GM19328 (cell line): ENCODE results near the gene TTC39A.
A peak's percentile ranks its signal among the peaks of the same experiment; 100 is the strongest.

ENCODE experiments used
- ATAC-seq: cut with Tn5 transposase; IDR thresholded peaks from one replicate; pipeline ENCODE4 v1.9.1; 2021; ENCODE audit warnings: mild to moderate bottlenecking, moderate library complexity; ENCODE audit not compliant: unreplicated experiment

The TTC39A gene

DNA sequence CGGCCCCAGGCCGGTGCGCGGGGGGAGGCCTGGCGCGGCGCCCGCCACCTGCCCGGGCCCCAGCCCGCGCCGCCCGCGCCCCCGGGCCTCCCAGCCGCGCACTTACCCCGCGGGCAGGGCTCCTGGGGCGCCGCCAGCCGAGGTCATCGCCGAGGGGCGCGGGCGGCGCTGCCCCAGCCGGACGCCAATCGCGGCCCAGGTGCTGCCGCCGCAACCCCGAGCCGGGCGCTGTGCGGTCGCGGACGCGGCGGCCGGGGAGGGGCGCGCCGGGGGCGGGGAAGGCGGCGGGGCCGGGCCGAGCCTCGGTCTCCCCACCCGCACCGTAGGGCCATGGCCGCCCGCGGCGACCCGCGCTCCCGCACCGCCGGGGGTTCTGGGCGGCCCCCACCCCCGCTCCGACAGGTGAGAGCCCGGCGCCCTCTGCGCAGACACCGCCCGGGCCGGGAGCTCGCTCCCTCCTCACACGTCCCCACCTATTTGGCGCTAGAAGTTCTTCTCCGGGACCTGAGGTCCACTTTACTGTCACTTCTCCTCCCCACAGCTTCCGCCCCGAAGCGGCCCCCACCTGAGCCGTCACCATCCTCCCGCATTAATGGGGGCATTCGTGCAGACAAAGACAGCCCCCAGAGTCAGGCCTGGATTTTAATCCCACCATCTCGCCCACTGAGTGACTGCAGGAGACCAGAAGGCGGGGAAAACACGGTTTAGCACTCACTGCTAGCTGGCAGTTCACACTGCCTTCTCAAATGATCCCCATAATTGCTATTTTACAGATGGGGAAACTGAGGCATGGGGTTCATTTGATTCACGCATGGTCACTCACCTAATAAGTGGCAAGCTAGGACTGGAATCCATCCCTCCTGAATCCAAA is at the start of gene TTC39A:
Gene TTC39A, minus strand, starts transcription at position 232 of the 871 bp plus-strand sequence. Its CDS starts 85 bp downstream, at position 147.
- ATAC-seq = no peak

DNA sequence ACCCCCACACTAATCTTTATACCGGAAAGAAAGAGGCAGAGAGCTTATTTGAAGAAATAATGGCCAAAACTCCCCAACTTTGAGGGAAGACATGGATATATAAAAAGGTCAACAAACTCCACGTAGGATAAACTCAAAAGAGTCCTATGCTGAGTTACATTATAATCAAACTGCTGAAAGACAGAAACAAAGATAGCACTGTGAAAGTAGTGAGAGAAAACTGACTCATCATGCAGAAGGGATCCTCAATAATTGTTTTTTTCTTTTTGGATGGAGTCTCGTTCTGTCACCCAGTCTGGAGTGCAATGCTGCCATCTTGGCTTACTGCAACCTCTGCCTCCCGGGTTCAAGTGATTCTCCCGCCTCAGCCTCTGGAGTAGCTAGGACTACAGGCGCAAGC is 48.5 kb upstream of the TTC39A start:
- ATAC-seq = no peak

DNA sequence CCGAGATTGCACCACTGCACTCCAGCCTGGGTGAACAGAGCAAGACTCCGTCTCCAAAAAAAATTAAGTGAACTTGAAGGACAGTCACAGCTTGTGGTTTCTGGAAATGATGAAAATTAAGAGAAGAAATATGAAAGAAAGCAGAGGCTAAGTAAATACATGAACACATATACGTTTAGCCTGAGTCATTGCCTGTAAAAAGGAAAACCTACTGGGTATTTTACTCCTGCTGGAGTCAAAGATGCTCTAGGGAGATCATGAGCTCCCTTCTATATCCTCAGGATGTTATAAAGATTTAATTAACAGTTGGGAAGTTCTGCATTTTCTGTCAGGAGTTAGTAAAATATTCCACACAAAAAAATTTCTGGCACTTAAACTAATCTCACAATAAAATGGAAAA is 43.5 kb upstream of the TTC39A start:
- ATAC-seq = no peak

DNA sequence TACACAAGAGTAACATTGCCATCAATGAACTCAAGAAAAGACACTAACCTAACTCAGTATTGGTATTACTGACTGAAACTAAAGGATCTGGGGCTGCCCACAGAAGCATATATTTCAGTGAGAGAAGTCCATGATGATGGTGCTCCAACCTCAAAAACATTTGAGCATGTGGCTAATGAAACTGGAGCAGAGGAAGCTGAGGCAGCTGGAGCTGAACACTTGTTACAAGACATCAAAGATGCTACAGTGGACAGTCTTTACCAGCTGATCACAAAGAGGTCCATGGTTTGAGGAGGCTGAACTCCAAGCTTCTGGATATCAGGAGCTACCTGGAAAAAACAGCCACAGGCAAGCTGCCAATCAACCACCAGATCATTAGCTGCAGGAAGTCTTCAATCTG is 42.2 kb upstream of the TTC39A start:
- ATAC-seq = no peak

DNA sequence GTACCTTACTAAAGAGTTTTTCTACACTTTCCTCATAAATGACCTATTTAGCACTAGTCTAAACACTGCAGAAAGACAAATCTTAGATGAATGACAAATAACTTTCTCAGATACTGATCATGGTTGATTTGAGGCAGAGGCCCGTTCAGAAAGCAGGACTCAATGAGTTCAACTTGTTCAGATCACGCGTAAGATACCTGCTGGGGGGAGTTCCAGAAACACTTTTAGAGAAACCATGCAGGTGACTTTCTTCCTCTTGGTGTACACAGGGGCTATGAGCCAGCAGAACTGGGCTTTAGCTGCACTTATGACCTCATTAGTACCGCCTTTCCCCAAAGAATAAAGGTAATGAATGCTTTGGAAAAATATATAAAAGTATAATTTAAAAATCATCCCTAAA is 38.8 kb upstream of the TTC39A start:
- ATAC-seq = no peak

DNA sequence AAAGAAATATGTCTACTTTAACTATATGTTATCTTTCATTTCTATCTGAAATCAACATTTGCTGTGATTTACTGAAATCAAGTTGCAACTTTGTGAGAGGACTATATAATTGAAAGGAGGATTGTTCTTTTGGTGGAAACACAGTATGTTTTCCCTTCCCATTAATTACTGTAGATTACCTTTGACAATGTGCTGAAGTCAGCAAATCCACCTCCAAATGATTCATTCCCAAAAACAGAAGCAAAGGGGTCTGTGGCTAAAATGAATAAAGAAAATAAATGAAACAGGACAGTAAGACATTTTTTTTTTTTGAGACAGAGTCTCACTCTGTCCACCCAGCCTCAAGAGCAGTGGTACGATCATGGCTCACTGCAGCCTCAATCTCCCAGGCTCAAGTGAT is 35.4 kb upstream of the TTC39A start:
- no peak for ATAC-seq

DNA sequence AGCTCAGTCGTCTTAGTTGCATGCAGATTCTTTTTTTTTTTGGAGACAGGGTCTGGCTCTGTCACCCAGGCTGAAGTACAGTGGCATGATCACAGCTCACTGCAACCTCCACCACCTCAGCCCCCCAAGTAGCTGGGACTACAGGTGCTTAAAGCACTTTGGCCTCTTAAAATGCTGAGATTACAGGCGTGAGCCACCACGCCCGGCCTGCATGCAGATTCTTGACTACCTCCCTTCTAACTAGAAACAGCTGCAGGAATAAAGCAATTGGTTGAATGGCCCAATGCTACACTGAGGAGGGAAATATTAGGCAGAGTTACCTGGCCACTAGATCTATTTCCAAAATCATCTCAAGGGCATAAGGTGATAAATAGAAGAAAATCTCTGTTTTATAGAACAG is 29.5 kb upstream of the TTC39A start:
- no peak for ATAC-seq

DNA sequence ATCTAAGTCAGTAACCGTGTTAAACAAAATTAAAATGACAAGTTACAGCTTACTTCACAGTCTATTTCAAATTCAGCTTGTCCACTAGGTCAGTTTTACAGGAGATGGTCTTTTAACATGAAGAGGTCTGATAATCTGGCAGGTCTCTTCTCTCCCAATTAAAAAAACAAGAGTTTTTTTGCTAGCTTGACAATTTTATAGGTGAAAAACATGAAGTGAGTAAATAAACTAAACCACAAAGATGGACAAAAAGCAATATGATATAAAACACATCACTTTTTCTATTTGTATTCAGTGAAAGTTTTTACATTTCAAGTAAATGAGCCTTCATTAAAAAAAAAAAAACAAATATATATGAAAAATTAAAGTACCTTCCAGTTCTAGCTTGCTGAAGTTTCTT is 25.0 kb upstream of the TTC39A start:
- no peak for ATAC-seq

DNA sequence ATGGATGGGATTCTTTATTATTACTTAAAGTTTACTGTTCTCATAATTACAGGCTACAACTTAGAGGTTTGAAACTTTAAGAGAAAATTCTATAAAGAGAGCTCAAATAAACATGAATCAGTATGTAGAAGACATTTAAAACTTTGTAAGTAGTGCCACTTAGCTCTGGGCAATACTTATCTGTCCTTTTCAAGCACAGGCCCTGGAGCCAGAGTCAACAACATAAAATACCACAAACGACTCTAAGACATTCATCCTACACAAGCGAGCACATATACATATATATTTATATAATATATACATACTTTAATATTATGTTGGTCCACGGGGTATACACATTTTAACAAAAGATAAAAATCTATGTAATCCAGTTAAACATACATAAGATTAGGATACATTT is 24.1 kb upstream of the TTC39A start:
- no peak for ATAC-seq

DNA sequence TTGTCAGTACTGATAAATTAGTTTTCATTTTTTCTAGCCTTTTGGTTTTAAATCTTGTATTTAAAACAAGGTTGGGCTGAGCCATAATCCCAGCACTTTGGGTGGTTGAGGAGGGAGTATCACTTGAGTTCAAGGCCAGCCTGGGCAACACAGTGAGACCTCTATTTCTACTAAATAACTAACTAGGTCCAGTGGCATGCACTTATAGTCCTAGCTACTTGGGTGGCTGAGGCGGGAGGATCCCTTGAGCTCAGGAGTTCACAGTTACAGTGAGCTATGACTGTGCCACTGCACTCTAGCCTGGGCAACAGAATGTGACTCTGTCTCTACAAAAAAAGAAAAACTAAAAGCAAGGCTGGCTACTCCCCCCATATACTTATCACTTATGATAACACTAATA is 21.5 kb upstream of the TTC39A start:
- ATAC-seq = no peak

DNA sequence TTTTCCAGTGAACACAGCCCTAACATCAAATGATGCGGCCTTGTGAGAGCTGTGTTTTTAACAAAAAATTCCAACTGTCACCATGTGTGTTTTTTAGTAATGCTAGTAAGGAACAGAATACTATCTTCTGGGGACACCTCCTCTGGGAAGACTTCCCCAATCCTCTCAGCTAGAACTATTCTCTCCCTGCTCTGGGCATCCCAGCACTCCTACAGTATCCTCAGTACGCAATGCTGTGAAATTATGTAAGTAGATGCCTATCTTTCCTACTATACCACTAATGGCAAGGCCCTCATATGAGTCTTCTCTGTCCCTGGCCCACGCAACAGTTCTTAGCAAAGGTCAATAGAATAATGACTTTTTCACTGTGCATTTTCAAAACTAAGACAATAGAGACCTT is 19.5 kb upstream of the TTC39A start:
- no peak for ATAC-seq

DNA sequence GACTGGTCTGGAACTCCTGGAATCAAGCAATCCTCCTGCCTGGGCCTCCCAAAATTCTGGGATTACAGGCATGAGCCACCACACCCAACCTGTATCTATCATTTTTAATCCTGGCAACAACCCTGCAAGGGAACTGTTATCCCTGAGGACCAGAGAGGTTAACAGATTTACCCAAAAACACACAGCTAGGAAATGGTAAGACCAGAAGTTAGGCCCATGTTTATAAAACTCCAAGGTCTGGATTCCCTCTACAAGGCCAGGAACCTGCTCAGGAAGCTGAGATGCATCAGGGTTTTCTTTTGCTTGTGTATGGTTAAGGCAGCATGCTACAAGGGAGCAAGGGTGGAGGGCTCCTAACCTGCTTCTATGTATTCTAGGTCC is 17.8 kb upstream of the TTC39A start:
- no peak for ATAC-seq

DNA sequence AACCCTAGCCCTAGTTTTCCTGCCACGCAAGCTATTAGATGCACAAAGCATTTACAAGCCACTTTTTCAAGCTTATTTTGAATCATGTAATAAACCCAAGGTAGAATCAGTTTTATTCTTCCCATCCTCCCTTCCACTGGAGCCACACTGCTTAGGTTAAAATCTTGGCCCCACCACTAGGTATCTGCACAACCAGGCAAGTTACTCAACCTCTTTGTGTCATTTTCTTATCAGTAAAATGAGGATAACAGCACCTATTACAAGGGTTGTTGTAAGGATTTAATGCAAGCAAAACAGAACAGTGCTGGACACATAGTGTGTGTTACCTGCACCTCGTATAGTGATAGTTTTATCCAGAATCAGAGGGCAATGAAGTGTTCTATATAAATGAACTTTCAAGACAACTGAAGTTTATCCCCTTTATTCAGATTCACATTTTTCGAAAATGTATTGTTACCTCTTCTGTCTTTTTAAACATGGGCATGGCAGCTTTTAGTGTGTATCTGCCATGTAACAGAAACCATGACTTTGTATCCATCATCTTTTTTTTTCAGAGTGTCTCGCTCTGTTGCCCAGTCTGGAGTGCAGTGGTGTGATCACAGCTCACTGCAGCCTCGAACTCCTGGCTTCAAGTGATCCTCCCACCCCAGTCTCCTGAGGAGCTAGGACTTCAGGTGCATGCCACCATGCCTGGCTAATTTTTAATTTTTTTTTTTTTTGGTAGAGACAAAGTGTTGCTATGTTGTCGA is 17.2 kb upstream of the TTC39A start:
- ATAC-seq = no peak

DNA sequence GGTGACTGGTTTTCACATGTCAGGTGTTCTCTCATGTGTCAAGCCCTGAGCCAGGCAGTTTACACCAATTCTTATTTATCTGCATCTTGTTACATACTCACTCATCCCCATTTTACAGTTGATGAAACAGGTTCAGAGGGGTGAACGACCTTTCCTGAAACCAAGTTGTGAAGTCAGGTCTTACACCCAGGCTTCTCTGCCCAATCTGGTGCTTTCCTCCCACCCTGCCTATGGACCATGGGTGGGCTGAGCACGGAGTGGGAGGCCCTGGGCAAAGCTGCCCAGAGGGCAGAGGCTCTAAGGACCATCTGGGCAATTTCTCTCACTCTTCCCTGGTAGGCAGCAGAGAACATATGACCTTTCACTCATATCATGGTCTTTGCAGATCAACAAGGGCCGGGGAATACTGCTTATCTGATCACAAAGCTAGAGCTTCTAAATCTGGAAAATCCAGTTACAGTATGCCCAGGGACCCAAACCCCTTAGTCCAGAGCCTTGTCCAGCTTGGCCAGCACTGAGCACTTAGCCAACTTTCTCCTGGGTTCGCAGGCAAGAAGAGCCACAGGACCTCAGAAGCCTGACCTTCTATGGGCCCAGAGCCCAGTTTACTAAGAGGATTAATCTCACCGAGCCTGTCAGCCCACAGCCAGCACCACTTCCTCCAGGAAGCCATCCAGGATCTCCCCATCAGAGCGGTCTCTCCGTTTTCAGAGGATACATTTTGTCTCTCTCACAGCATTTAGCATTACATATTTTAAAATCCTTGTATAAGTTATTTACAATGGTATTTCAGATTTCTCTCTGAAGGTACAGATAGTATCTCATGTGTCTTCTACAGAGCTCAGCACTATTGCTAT is 16.0 kb upstream of the TTC39A start:
- no peak for ATAC-seq

DNA sequence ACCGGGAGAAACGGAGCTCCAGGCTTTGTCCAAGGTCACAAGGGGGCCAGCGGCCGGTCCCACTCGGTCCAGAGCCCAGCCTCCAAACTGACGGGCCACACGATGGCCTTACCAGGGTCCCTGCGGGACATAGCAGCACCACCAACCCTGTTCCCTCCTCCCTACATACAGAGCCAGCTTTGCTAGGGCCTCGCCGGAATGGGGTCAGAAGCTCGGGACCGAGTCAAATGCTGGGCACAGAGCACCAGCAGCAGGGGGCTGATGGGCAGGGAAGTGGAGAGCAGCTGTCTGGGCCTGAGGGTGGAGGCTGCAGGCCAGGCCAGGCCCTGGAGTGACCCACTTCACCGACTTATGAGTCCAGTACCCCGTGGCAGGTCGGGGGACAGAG is 14.9 kb upstream of the TTC39A start:
- no peak for ATAC-seq

DNA sequence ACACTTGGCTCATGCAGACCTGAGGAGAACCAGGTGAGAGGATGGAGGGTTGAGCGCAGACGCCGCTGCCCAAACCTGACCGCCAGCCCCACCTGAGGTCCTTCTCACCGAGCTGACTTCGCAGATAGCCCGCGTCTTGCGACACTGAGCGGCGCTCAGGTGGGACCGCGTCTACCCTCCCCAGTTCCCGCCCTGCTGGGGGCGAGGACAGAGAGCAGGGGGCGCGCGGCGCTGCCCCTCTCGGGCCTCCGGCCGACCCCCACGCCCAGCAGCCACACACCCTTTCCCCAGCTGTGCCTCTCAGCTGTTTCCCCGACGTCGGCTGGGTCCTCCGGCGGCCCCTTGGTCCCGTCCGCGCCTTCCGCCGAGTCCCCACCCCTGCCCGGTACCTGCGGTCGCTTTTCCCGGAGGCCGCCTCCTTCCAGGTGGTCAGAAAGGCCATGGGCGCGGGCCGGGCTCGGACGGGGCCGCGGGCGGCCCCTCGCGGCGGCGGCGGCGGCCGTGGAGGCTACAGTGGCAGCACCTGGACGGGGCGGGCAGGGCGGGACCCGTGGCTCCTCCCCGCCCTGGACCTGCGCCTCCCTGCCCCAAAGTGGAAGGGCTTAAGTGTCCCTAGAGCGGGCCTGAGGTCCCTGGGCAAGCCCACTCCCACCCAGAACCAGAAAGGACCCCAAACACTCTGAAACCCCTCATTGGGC is 14.4 kb upstream of the TTC39A start:
- ATAC-seq = no peak

DNA sequence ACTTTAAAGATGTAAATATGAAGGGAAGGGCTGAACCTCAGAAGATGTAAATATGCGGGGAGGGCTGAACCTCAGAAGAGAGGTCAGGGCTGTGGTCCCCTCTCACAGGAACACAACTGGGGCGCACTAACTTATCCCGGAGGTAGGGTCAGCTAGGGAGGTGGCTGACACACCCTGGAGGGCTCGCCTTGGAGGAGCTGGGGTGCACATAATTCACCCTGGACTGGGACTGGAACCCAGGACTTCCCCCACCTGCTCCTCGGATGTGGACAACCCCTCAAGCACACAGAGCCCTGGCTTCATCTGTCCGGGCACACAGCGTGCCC is 13.9 kb upstream of the TTC39A start:
- no peak for ATAC-seq

DNA sequence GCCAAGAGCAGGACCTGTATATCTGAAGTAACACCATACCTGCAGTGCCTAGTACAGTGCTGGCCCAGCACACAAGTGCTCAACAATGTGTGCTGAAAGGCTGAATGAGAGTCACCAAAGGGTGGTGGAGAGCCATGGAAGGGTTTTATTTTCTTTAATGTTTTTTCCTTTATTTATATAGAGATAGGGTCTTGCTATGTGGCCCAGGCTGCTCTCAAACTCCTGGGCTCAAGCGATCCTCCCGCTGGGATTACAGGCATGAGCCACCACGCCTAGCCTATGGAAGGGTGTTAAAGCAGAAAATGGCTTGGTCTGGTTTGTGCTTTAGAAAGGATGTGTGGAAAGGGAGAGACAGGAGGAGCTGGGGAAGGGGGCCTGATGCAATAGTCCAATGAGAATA is 13.3 kb upstream of the TTC39A start:
- no peak for ATAC-seq

DNA sequence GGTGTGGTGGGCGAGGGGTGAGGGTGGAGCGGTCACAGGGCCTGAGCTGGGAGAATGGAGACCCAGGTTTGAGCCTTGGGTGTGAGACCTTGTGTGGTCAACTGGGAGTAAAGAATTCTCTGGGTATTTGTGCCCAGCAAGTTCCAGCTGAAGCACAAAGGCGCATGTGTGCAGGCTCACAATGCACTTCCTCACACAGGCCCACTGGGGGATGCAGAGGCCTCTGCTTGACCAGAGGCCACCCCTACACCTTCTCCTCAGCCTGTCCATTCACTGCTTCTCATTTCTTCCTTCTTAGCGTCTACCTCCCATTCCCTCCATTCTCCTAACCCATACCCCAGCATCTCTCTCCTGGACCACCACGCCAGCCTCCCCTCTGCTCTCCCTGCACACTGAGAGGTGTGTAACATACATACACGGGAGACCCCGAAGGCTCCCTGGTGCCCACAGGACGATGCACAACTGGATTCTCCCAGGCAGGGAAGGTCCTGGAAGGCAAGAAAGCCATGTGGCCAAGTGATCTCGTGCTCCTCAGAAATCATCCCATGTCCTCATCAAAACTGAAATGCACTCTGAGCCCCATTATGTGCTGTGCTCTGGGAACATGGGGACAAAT is 12.3 kb upstream of the TTC39A start:
- ATAC-seq = no peak

DNA sequence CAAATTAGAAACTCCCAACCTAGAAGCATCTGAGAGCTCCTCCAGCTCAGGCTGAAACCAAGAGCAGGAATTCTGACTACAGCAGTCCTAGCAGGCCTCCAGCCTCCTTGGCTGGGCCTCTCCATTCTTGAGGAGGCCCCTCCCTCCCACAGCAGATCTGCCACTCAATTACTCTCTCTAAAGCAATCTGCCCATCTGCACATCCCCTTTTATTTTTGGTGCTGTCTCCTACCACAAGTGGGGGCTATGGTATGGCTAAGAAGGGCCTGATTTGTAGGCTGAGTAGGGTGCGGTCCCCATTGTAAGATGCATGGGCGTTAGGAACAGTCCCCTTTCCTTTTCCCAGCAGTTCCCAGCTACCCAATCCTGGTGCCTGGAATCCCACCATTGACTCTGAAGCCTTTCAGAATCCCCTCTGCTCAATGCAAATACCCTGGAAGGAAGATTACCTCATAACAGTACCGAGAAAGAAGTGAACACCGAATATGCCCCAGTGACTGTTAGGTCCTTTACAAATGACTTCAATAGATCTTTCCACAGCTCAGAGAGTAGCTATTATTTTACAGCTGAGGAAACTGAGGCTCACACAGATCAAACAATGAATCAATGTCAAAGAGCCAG is 11.6 kb upstream of the TTC39A start:
- ATAC-seq = peak; percentile 50
